Activated T-helper 17 cell treated with anti-CD3 and anti-CD28 coated beads, Interleukin-2, amount 50 U/mL, for 72 hours (primary cell): Measurements from ENCODE around the gene MDGA2. TPM values are rescaled to one million over a fixed set of nuclear protein-coding genes. Genes with fewer than 3 reads are reported as not detected.

Experiments
- ATAC-seq: fragments of 150-1000 bp; cut with Tn5 transposase; replicated peaks from 2 replicates; pipeline ENCODE4 v1.10.0; 2021; ENCODE audit warnings: mild to moderate bottlenecking, moderate library complexity
- H3K27ac Mint-ChIP-seq: one replicate; pipeline ENCODE4 v1.8.0; 2022; ENCODE audit warnings: mixed read lengths
- H3K27me3 Mint-ChIP-seq: one replicate; pipeline ENCODE4 v1.8.0; 2022; ENCODE audit warnings: mixed read lengths
- H3K36me3 Mint-ChIP-seq: one replicate; pipeline ENCODE4 v1.8.0; 2022; ENCODE audit warnings: low read depth, mild to moderate bottlenecking, mixed read lengths
- H3K4me1 Mint-ChIP-seq: one replicate; pipeline ENCODE4 v1.8.0; 2022; ENCODE audit warnings: mixed read lengths
- H3K4me3 Mint-ChIP-seq: one replicate; pipeline ENCODE4 v1.8.0; 2022; ENCODE audit warnings: mild to moderate bottlenecking, mixed read lengths
- H3K9me3 Mint-ChIP-seq: one replicate; pipeline ENCODE4 v1.8.0; 2022; ENCODE audit warnings: mixed read lengths
- total RNA-seq, 2 donors: library from RNA; stranded (reverse); gene quantifications; one replicate each; pipeline ENCODE4 v1.2.3, GENCODE V29; 2022

Gene MDGA2
- total RNA-seq, result not detected

- H3K36me3 Mint-ChIP-seq, result no peaks in the 10 kb centered on the region
- ATAC-seq, result no peak
- H3K27me3 Mint-ChIP-seq, result peaks cover 31% of the 10 kb centered on the region
- H3K9me3 Mint-ChIP-seq, result no peaks in the 10 kb centered on the region
- no peak within 1 kb of the TSS for H3K27ac Mint-ChIP-seq
- H3K4me1 Mint-ChIP-seq, result no peaks in the 10 kb centered on the region
- H3K4me3 Mint-ChIP-seq, result no peak within 1 kb of the TSS
These were observed at the start of gene MDGA2 for GRCh38 chr14:47675466-47676314. Gene MDGA2, minus strand, starts transcription at chr14:47675605.

- Mint-ChIP-seq H3K9me3 (no peaks in the 10 kb centered on the region), H3K4me3 (no peak overlapping the region), H3K36me3 (no peaks in the 10 kb centered on the region), H3K4me1 (no peaks in the 10 kb centered on the region), H3K27ac (no peak overlapping the region), H3K27me3 (no peaks in the 10 kb centered on the region)
- ATAC-seq, result no peak
These were observed 47.7 kb upstream of the MDGA2 start for GRCh38 chr14:47722929-47723693.

- ATAC-seq, result no peak
- H3K4me1 Mint-ChIP-seq, result no peaks in the 10 kb centered on the region
These were observed 44.9 kb upstream of the MDGA2 start for GRCh38 chr14:47720281-47720680.

GRCh38 chr14:47715330-47715729 lies 39.9 kb upstream of the MDGA2 start:
- ATAC-seq, result no peak
- Mint-ChIP-seq H3K4me3 (no peak overlapping the region), H3K27ac (no peak overlapping the region), H3K4me1 (no peaks in the 10 kb centered on the region), H3K36me3 (no peaks in the 10 kb centered on the region), H3K27me3 (no peaks in the 10 kb centered on the region), H3K9me3 (peaks cover 7% of the 10 kb centered on the region)

More at GRCh38 chr14:47720281-47720680, 44.9 kb upstream of the MDGA2 start:
- H3K4me3 Mint-ChIP-seq, result no peak overlapping the region
- no peaks in the 10 kb centered on the region for H3K27me3 Mint-ChIP-seq
- peaks cover 7% of the 10 kb centered on the region for H3K9me3 Mint-ChIP-seq
- H3K27ac Mint-ChIP-seq, result no peak overlapping the region
- H3K36me3 Mint-ChIP-seq, result no peaks in the 10 kb centered on the region

- no peak for ATAC-seq
- no peaks in the 10 kb centered on the region for H3K4me1 Mint-ChIP-seq
These were observed 35.2 kb upstream of the MDGA2 start for GRCh38 chr14:47710581-47710980.

GRCh38 chr14:47705683-47706082 lies 30.3 kb upstream of the MDGA2 start:
- Mint-ChIP-seq H3K27ac (no peak overlapping the region), H3K9me3 (peaks cover 7% of the 10 kb centered on the region), H3K4me3 (no peak overlapping the region), H3K4me1 (no peaks in the 10 kb centered on the region), H3K27me3 (no peaks in the 10 kb centered on the region), H3K36me3 (no peaks in the 10 kb centered on the region)
- no peak for ATAC-seq

More at GRCh38 chr14:47710581-47710980, 35.2 kb upstream of the MDGA2 start:
- H3K36me3 Mint-ChIP-seq, result no peaks in the 10 kb centered on the region
- no peak overlapping the region for H3K27ac Mint-ChIP-seq
- H3K4me3 Mint-ChIP-seq, result no peak overlapping the region
- no peaks in the 10 kb centered on the region for H3K27me3 Mint-ChIP-seq
- peaks cover 4% of the 10 kb centered on the region for H3K9me3 Mint-ChIP-seq

- ATAC-seq, result no peak
- Mint-ChIP-seq H3K27me3 (no peaks in the 10 kb centered on the region), H3K36me3 (no peaks in the 10 kb centered on the region), H3K4me3 (no peak overlapping the region), H3K27ac (no peak overlapping the region), H3K9me3 (peaks cover 17% of the 10 kb centered on the region), H3K4me1 (no peaks in the 10 kb centered on the region)
These were observed 16.4 kb upstream of the MDGA2 start for GRCh38 chr14:47691829-47692228.

- Mint-ChIP-seq H3K27ac (no peak overlapping the region), H3K9me3 (no peaks in the 10 kb centered on the region), H3K4me1 (no peaks in the 10 kb centered on the region), H3K27me3 (peaks cover 18% of the 10 kb centered on the region), H3K4me3 (no peak overlapping the region), H3K36me3 (no peaks in the 10 kb centered on the region)
- ATAC-seq, result no peak
These were observed 3.6 kb upstream of the MDGA2 start for GRCh38 chr14:47678993-47679392.

- H3K4me3 Mint-ChIP-seq, result no peak overlapping the region
- peaks cover 22% of the 10 kb centered on the region for H3K27me3 Mint-ChIP-seq
- ATAC-seq, result no peak
- no peaks in the 10 kb centered on the region for H3K4me1 Mint-ChIP-seq
- no peaks in the 10 kb centered on the region for H3K9me3 Mint-ChIP-seq
- no peak overlapping the region for H3K27ac Mint-ChIP-seq
- no peaks in the 10 kb centered on the region for H3K36me3 Mint-ChIP-seq
These were observed 2.8 kb upstream of the MDGA2 start for GRCh38 chr14:47678157-47678556.

GRCh38 chr14:47676315-47676617 lies 861 bp upstream of the MDGA2 start:
- Mint-ChIP-seq H3K9me3 (no peaks in the 10 kb centered on the region), H3K4me3 (no peak overlapping the region), H3K27me3 (peaks cover 27% of the 10 kb centered on the region), H3K27ac (no peak overlapping the region), H3K36me3 (no peaks in the 10 kb centered on the region), H3K4me1 (no peaks in the 10 kb centered on the region)
- no peak for ATAC-seq

- Mint-ChIP-seq H3K4me3 (no peak overlapping the region), H3K27ac (no peak overlapping the region), H3K9me3 (no peaks in the 10 kb centered on the region), H3K27me3 (peaks cover 31% of the 10 kb centered on the region), H3K36me3 (no peaks in the 10 kb centered on the region), H3K4me1 (no peaks in the 10 kb centered on the region)
- ATAC-seq, result no peak
These were observed 601 bp downstream of the MDGA2 start for GRCh38 chr14:47674543-47675465.

GRCh38 chr14:47674148-47674542 lies 1.3 kb downstream of the MDGA2 start:
- Mint-ChIP-seq H3K4me1 (no peaks in the 10 kb centered on the region), H3K9me3 (no peaks in the 10 kb centered on the region), H3K4me3 (no peak overlapping the region), H3K27ac (no peak overlapping the region), H3K27me3 (peaks cover 31% of the 10 kb centered on the region), H3K36me3 (no peaks in the 10 kb centered on the region)
- no peak for ATAC-seq

GRCh38 chr14:47665337-47666134 lies 9.9 kb downstream of the MDGA2 start:
- ATAC-seq, result no peak
- H3K4me1 Mint-ChIP-seq, result no peaks in the 10 kb centered on the region
- H3K27ac Mint-ChIP-seq, result no peak overlapping the region
- peaks cover 19% of the 10 kb centered on the region for H3K9me3 Mint-ChIP-seq
- no peak overlapping the region for H3K4me3 Mint-ChIP-seq
- no peaks in the 10 kb centered on the region for H3K36me3 Mint-ChIP-seq
- H3K27me3 Mint-ChIP-seq, result no peaks in the 10 kb centered on the region

GRCh38 chr14:47662466-47662865 lies 12.9 kb downstream of the MDGA2 start:
- ATAC-seq, result no peak
- Mint-ChIP-seq H3K27ac (no peak overlapping the region), H3K36me3 (no peaks in the 10 kb centered on the region), H3K9me3 (peaks cover 13% of the 10 kb centered on the region), H3K4me1 (no peaks in the 10 kb centered on the region), H3K4me3 (no peak overlapping the region), H3K27me3 (no peaks in the 10 kb centered on the region)
